PFSK-1 (cell line): ENCODE data around the gene POC5.

ENCODE experiments used
- FOXP2 ChIP-seq: optimal IDR thresholded peaks from 2 replicates; pipeline ENCODE3; 2011; ENCODE audit warnings: borderline replicate concordance, control low read depth, inconsistent platforms; ENCODE audit not compliant: insufficient read depth; ENCODE audit errors: extremely low read length, extremely low read depth
- POLR2AphosphoS5 ChIP-seq: IDR thresholded peaks from 2 replicates; pipeline ENCODE4 v1.6.1; 2012; ENCODE audit warnings: low read depth, mild to moderate bottlenecking, control low read depth, low read length, moderate library complexity
- REST ChIP-seq, 2 experiments: IDR thresholded peaks; 2 replicates each; pipeline versions ENCODE4 v1.6.1 to v1.8.0; 2011 to 2012; ENCODE audit warnings: low read depth in 2 of 2, low read length in 2 of 2, control low read depth in 1 of 2, inconsistent platforms in 1 of 2, mild to moderate bottlenecking in 1 of 2, moderate library complexity in 1 of 2; ENCODE audit not compliant: insufficient read depth in 1 of 2
- SIN3A ChIP-seq: IDR thresholded peaks from 2 replicates; pipeline ENCODE4 v1.6.1; 2012; ENCODE audit warnings: mild to moderate bottlenecking, low read length, moderate library complexity, borderline replicate concordance; ENCODE audit not compliant: insufficient read depth
- TAF1 ChIP-seq: IDR thresholded peaks from 2 replicates; pipeline ENCODE4 v1.6.1; 2012; ENCODE audit warnings: low read length, control low read depth, borderline replicate concordance; ENCODE audit not compliant: insufficient read depth

Gene POC5

GRCh38 chr5:75712091-75712490, 5.1 kb downstream of the POC5 start:
- TF ChIP-seq POLR2AphosphoS5 (no peak), FOXP2 (no peak), SIN3A (no peak)

GRCh38 chr5:75711151-75711550, 6.1 kb downstream of the POC5 start:
- no peak for TF ChIP-seq REST (IDR thresholded peaks at IDR 0.05; ENCODE audit: insufficient read depth in 1 of 2, low read depth in 2 of 2, low read length in 2 of 2)
- TF ChIP-seq POLR2AphosphoS5 = no peak
- no peak for TF ChIP-seq SIN3A
- no peak for TF ChIP-seq FOXP2
- TF ChIP-seq TAF1 = no peak

GRCh38 chr5:75710637-75711036, 6.6 kb downstream of the POC5 start:
- no peak for TF ChIP-seq FOXP2

- TF ChIP-seq POLR2AphosphoS5 (no peak), SIN3A (no peak), FOXP2 (no peak), REST (IDR thresholded peaks at IDR 0.05; ENCODE audit: insufficient read depth in 1 of 2, low read depth in 2 of 2, low read length in 2 of 2) (no peak), TAF1 (no peak)
These were observed 9.2 kb downstream of the POC5 start for GRCh38 chr5:75707911-75708509.

- TF ChIP-seq FOXP2 = no peak
- TF ChIP-seq SIN3A = no peak
- no peak for TF ChIP-seq POLR2AphosphoS5
- no peak for TF ChIP-seq REST (IDR thresholded peaks at IDR 0.05; ENCODE audit: insufficient read depth in 1 of 2, low read depth in 2 of 2, low read length in 2 of 2)
- TF ChIP-seq TAF1 = no peak
These were observed 10.5 kb downstream of the POC5 start for GRCh38 chr5:75706775-75707174.

- TF ChIP-seq SIN3A (no peak), POLR2AphosphoS5 (no peak), TAF1 (no peak), REST (IDR thresholded peaks at IDR 0.05; ENCODE audit: insufficient read depth in 1 of 2, low read depth in 2 of 2, low read length in 2 of 2) (no peak), FOXP2 (no peak)
These were observed 11.2 kb downstream of the POC5 start for GRCh38 chr5:75706016-75706415.
